H54 (cell line): ENCODE data around the gene HDDC3.

ENCODE experiments used
- DNase-seq: peaks from one replicate; pipeline ENCODE4 v3.0.0; 2011; ENCODE audit warnings: low spot score, mixed read lengths; ENCODE audit not compliant: insufficient read length
- FAIRE-seq: peaks from 3 replicates; lab custom pipeline; 2011; peaks lifted over from hg19 to GRCh38; lab: Jason Lieb, UNC
- POLR2A ChIP-seq: IDR thresholded peaks from 2 replicates; pipeline ENCODE4 v1.6.1; 2011; ENCODE audit warnings: low read depth, mild to moderate bottlenecking, low read length

Gene HDDC3

GRCh38 chr15:90931828-90932659 lies at the start of gene HDDC3:
HDDC3 (minus strand) TSS chr15:90932549; CDS start chr15:90932540, 9 bp downstream.
- no peak for FAIRE-seq
- peak; percentile 70 for DNase-seq
- peak; percentile 65; the same call in 1 of the 2 replicates for TF ChIP-seq POLR2A

- no peak for DNase-seq
- FAIRE-seq, result no peak
Observed at GRCh38 chr15:90982135-90982534, 49.8 kb upstream of the HDDC3 start.

GRCh38 chr15:90981681-90982080 lies 49.3 kb upstream of the HDDC3 start:
- FAIRE-seq (no peak), DNase-seq (no peak)
- TF ChIP-seq POLR2A, result no peak

More at GRCh38 chr15:90982135-90982534, 49.8 kb upstream of the HDDC3 start:
- TF ChIP-seq POLR2A, result no peak

- DNase-seq (no peak), FAIRE-seq (no peak)
- TF ChIP-seq POLR2A, result no peak
Observed at GRCh38 chr15:90979582-90979981, 47.2 kb upstream of the HDDC3 start.

- TF ChIP-seq POLR2A, result no peak
- DNase-seq (no peak), FAIRE-seq (no peak)
Observed at GRCh38 chr15:90974216-90974615, 41.9 kb upstream of the HDDC3 start.

GRCh38 chr15:90972133-90972532 lies 39.8 kb upstream of the HDDC3 start:
- no peak for TF ChIP-seq POLR2A
- FAIRE-seq (no peak), DNase-seq (no peak)

GRCh38 chr15:90970274-90970673 lies 37.9 kb upstream of the HDDC3 start:
- no peak for TF ChIP-seq POLR2A
- DNase-seq (no peak), FAIRE-seq (no peak)

GRCh38 chr15:90968434-90968833 lies 36.1 kb upstream of the HDDC3 start:
- DNase-seq, result no peak
- no peak for TF ChIP-seq POLR2A
- FAIRE-seq, result no peak

GRCh38 chr15:90967206-90967605 lies 34.9 kb upstream of the HDDC3 start:
- FAIRE-seq (no peak), DNase-seq (no peak)
- no peak for TF ChIP-seq POLR2A

- DNase-seq (no peak), FAIRE-seq (no peak)
- no peak for TF ChIP-seq POLR2A
Observed at GRCh38 chr15:90966262-90966661, 33.9 kb upstream of the HDDC3 start.

- DNase-seq (no peak), FAIRE-seq (no peak)
- no peak for TF ChIP-seq POLR2A
Observed at GRCh38 chr15:90962021-90962420, 29.7 kb upstream of the HDDC3 start.

GRCh38 chr15:90960298-90961091 lies 28.1 kb upstream of the HDDC3 start:
- DNase-seq (no peak), FAIRE-seq (no peak)
- no peak for TF ChIP-seq POLR2A

- no peak for TF ChIP-seq POLR2A
- DNase-seq, result no peak
- no peak for FAIRE-seq
Observed at GRCh38 chr15:90959894-90960293, 27.5 kb upstream of the HDDC3 start.

GRCh38 chr15:90959028-90959595 lies 26.8 kb upstream of the HDDC3 start:
- no peak for TF ChIP-seq POLR2A

More at GRCh38 chr15:90959028-90959595, 26.8 kb upstream of the HDDC3 start:
- FAIRE-seq, result no peak
- no peak for DNase-seq
